ENCODE measurements around the gene NDUFV3.

Gene NDUFV3

DNA sequence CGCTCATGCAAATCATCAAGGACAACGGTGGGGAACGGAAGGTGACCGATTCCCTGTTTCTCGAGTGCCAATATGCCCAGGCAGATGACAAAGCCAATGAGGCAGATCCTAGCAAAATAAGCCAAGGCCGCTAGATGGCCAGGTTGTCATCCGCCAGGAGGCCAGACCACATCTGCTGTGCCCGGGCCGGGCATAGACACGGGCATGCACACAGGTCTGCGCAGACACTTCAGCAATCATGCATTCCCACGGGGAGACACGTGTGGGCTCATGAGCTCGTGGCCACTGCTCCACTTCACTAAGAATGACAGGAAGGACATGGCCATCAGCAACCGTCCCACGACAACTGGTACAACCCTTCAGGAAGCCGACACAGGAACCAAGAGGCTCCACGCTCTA lies 37.2 kb upstream of the NDUFV3 start (continued):
- no peak for TF ChIP-seq ZNF350 (tag by site-specific recombination; IDR thresholded peaks at IDR 0.05)

DNA sequence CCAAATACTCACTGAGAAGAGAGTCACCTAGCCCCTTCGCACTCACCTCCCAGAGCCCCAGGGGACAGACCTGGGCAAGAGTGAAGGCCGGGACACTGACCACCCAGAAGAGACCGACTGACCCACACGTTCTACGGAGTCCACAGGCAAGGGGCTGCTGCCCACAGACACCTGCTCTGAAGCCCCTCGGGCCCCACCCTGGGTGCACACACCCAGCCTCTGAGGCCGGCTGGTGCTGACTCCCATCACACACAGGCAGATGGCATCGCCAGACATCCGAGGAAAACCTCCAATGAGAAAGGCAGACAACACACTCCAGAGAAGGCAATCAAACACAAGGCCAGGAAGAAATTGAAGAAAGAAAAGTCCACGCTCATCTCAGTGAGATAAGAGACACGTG lies 35.9 kb upstream of the NDUFV3 start:
- POLR2A ChIA-PET: no interaction called here
- peaks cover 15 to 92% of the 10 kb centered on the region in 2 experiments; a peak in 2 of 3 replicates for H3K36me3 ChIP-seq (ENCODE audit: control insufficient read depth in 2 of 2, insufficient read depth in 1 of 2, low read length in 2 of 2)
- TF ChIP-seq ZNF621 (tag by site-specific recombination; IDR thresholded peaks at IDR 0.05): no peak
- TF ChIP-seq, protein P1, sequence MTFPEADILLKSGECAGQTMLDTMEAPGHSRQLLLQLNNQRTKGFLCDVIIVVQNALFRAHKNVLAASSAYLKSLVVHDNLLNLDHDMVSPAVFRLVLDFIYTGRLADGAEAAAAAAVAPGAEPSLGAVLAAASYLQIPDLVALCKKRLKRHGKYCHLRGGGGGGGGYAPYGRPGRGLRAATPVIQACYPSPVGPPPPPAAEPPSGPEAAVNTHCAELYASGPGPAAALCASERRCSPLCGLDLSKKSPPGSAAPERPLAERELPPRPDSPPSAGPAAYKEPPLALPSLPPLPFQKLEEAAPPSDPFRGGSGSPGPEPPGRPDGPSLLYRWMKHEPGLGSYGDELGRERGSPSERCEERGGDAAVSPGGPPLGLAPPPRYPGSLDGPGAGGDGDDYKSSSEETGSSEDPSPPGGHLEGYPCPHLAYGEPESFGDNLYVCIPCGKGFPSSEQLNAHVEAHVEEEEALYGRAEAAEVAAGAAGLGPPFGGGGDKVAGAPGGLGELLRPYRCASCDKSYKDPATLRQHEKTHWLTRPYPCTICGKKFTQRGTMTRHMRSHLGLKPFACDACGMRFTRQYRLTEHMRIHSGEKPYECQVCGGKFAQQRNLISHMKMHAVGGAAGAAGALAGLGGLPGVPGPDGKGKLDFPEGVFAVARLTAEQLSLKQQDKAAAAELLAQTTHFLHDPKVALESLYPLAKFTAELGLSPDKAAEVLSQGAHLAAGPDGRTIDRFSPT (tag by site-specific recombination; IDR thresholded peaks at IDR 0.05): no peak
- no peak for TF ChIP-seq GLIS2 (tag by site-specific recombination; IDR thresholded peaks at IDR 0.05)

DNA sequence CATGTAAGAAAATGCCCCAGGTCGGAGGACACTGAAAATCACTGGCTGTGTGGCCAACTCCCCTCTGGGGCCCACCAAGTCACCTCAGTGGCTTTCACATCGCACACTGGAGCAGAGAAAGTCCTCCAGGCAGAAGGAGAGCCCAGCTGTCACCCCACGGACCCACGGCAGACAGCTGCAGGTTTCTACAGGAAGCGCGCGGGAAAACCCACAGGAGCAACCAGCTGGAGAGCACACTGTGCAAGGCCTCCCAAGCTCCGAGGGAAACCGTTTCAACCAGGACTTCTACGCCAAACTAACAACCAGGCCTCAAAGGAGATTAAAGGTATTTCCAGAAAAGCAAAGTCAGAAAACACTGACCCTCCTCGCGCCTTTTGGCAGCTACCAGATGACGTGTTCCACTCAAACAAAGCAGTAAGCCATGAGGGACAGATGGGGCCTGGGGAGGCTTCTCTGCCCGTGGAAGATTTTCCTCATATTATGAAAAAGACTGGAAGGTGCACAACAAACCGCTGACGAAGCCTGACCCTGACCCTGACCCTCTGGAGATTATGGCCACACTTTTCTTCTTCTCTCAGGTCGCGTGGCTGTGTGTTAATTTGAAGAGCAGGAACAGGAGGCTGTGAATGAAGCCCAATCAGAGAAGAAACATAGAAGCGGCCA lies 34.8 kb upstream of the NDUFV3 start:
- no peak overlapping the region for H3K4me3 ChIP-seq (ENCODE audit: low read depth, low read length)
- ChIA-PET POLR2A (no interaction called here), CTCF (interaction anchor here (1.3 kb wide), 1 partner anchor 10 kb away, joined by 3 read pairs; no protein-coding TSS in a partner anchor)
- no peak overlapping the region for H3K27ac ChIP-seq (ENCODE audit: extremely low read depth, low read depth, low read length)
- no peaks in the 10 kb centered on the region for H3K4me1 ChIP-seq (ENCODE audit: control insufficient read depth, insufficient read depth, low read length)
- H3K36me3 ChIP-seq (ENCODE audit: control insufficient read depth in 2 of 2, insufficient read depth in 1 of 2, low read length in 2 of 2): peaks cover 22 to 93% of the 10 kb centered on the region in 2 experiments; a peak in 2 of 3 replicates
- no peaks in the 10 kb centered on the region for H3K9me3 ChIP-seq (ENCODE audit: control insufficient read depth, insufficient read depth, low read depth, low read length)
- TF ChIP-seq ZNF433 (tag by site-specific recombination; IDR thresholded peaks at IDR 0.05; ENCODE audit: low read depth) (no peak), TRIM28 (IDR thresholded peaks at IDR 0.05; ENCODE audit: borderline replicate concordance, low read length) (no peak), ZBTB6 (tag by site-specific recombination; IDR thresholded peaks at IDR 0.05) (no peak), SP3 (tag by site-specific recombination; IDR thresholded peaks at IDR 0.05) (no peak), ZFP41 (tag by site-specific recombination; IDR thresholded peaks at IDR 0.05; ENCODE audit: borderline replicate concordance) (no peak), EGR2 (tag by site-specific recombination; IDR thresholded peaks at IDR 0.05; ENCODE audit: low read depth) (no peak), ZNF16 (tag by site-specific recombination; IDR thresholded peaks at IDR 0.05; ENCODE audit: low read depth) (no peak), ZNF473 (tag by site-specific recombination; IDR thresholded peaks at IDR 0.05) (no peak), ZNF639 (tag by site-specific recombination; IDR thresholded peaks at IDR 0.05) (no peak), SCRT2 (tag by site-specific recombination; IDR thresholded peaks at IDR 0.05) (no peak), PRDM4 (tag by site-specific recombination; IDR thresholded peaks at IDR 0.05) (no peak)
- TF ChIP-seq, protein P2, sequence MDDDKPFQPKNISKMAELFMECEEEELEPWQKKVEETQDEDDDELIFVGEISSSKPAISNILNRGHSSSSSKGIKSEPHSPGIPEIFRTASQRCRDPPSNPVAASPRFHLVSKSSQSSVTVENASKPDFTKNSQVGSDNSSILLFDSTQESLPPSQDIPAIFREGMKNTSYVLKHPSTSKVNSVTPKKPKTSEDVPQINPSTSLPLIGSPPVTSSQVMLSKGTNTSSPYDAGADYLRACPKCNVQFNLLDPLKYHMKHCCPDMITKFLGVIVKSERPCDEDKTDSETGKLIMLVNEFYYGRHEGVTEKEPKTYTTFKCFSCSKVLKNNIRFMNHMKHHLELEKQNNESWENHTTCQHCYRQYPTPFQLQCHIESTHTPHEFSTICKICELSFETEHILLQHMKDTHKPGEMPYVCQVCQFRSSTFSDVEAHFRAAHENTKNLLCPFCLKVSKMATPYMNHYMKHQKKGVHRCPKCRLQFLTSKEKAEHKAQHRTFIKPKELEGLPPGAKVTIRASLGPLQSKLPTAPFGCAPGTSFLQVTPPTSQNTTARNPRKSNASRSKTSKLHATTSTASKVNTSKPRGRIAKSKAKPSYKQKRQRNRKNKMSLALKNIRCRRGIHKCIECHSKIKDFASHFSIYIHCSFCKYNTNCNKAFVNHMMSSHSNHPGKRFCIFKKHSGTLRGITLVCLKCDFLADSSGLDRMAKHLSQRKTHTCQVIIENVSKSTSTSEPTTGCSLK (tag by site-specific recombination; IDR thresholded peaks at IDR 0.05): no peak

More for the DNA sequence above, 35.9 kb upstream of the NDUFV3 start:
- no peaks in the 10 kb centered on the region for H3K9me3 ChIP-seq (ENCODE audit: control insufficient read depth, insufficient read depth, low read depth, low read length)
- no peak overlapping the region for H3K4me3 ChIP-seq (ENCODE audit: low read depth, low read length)
- no peak overlapping the region for H3K27ac ChIP-seq (ENCODE audit: extremely low read depth, low read depth, low read length)
- no peaks in the 10 kb centered on the region for H3K4me1 ChIP-seq (ENCODE audit: control insufficient read depth, insufficient read depth, low read length)
- CTCF ChIA-PET: no interaction called here
